Middle frontal gyrus (tissue), 1 donor: ENCODE results near the gene DGCR8.

Experiments
- DNase-seq: peaks from one replicate; pipeline ENCODE4 v3.0.0-alpha.2; 2015; ENCODE audit warnings: low spot score; ENCODE audit errors: extremely low spot score

DGCR8 gene

GRCh38 chr22:20089226-20089976 is 9.4 kb downstream of the DGCR8 start:
- DNase-seq, result no peak

GRCh38 chr22:20089977-20090729 is 10.1 kb downstream of the DGCR8 start:
- no peak for DNase-seq

GRCh38 chr22:20090730-20091240 is 10.7 kb downstream of the DGCR8 start:
- DNase-seq, result no peak

GRCh38 chr22:20091690-20092476 is 11.8 kb downstream of the DGCR8 start:
- DNase-seq, result no peak

GRCh38 chr22:20092477-20092854 is 12.4 kb downstream of the DGCR8 start:
- DNase-seq, result no peak

GRCh38 chr22:20093418-20094196 is 13.6 kb downstream of the DGCR8 start:
- DNase-seq, result no peak

- DNase-seq, result no peak
These were observed 14.3 kb downstream of the DGCR8 start for GRCh38 chr22:20094197-20094807.

- DNase-seq, result no peak
These were observed 15.5 kb downstream of the DGCR8 start for GRCh38 chr22:20095521-20095920.

GRCh38 chr22:20096574-20097420 is 16.8 kb downstream of the DGCR8 start:
- DNase-seq, result no peak

GRCh38 chr22:20099099-20099711 is 19.2 kb downstream of the DGCR8 start:
- DNase-seq, result no peak

GRCh38 chr22:20101638-20102037 is 21.6 kb downstream of the DGCR8 start:
- DNase-seq, result no peak

GRCh38 chr22:20102203-20102780 is 22.3 kb downstream of the DGCR8 start:
- DNase-seq, result no peak

GRCh38 chr22:20105456-20106204 is 25.6 kb downstream of the DGCR8 start:
- DNase-seq, result no peak

- DNase-seq, result no peak
These were observed 26.3 kb downstream of the DGCR8 start for GRCh38 chr22:20106205-20106848.

GRCh38 chr22:20106849-20107237 is 26.8 kb downstream of the DGCR8 start:
- DNase-seq, result no peak

- DNase-seq, result no peak
These were observed 27.4 kb downstream of the DGCR8 start for GRCh38 chr22:20107471-20107901.

- DNase-seq, result no peak
These were observed 28.1 kb downstream of the DGCR8 start for GRCh38 chr22:20107951-20108756.
